ENCODE data around the gene TDRD9. TPM values are rescaled to one million over a fixed set of nuclear protein-coding genes. Genes with fewer than 3 reads are reported as not detected.

The TDRD9 gene
- total and polyA plus RNA-seq, 2 of the 4 experiments (the other 2 are of a cell fraction): 0.07 to 0.18 TPM

DNA sequence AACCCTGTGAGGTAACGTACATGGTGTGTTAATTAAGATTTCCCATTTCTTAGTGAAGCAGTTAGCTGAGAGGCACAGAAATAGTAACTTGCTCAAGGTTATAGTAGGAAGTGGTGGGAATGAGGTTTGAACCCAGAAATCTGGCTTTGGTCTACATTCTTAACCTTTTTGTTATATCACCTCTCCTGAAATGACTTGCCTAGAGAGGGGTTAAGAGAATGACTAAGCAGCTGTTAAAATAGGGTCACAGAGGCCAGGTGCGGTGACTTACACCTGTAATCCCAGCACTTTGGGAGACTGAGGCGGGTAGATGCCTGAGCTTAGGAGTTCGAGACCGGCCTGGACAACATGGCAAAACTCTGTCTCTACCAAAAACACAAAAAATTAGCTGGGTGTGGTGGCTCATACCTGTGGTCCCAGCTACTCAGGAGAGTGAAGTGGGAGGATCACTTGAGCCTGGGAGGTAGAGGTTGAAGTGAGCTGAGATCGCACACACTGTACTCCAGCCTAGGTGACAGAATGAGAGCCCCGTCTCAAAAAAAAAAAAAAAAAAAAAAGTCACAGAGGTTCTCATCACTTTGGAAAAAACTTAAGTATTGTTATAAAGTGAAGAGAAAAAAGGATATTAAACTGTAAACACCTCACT, 71.7 kb downstream of the TDRD9 start:
- H3K36me3 ChIP-seq (ENCODE audit: control insufficient read depth, insufficient read depth, low read length): no peaks in the 10 kb centered on the region
- no peak for ATAC-seq (ENCODE audit: low read depth)
- H4K20me1 ChIP-seq (ENCODE audit: insufficient read depth, low read length): no peaks in the 10 kb centered on the region
- no peak overlapping the region for H2BK5ac ChIP-seq (ENCODE audit: low read depth, low read length, poor library complexity, severe bottlenecking)
- H3K4me3 ChIP-seq (ENCODE audit: insufficient read depth, low read depth, low read length): no peak overlapping the region
- H4K8ac ChIP-seq (ENCODE audit: low read depth in 2 of 2, low read length in 2 of 2): no peak overlapping the region
- H3K56ac ChIP-seq (ENCODE audit: extremely low read depth, insufficient read depth, low read length): no peak overlapping the region
- no peak overlapping the region for H2BK15ac ChIP-seq (ENCODE audit: low read depth, low read length)
- H3K23ac ChIP-seq (ENCODE audit: low read depth, low read length): no peak overlapping the region
- H4K91ac ChIP-seq (ENCODE audit: insufficient read depth, low read depth, low read length): no peak overlapping the region
- no peak overlapping the region for H2AFZ ChIP-seq (replicated peaks; ENCODE audit: low read length, poor library complexity)
- H4K5ac ChIP-seq (ENCODE audit: low read depth, low read length): no peak overlapping the region
- no peaks in the 10 kb centered on the region for H3K79me1 ChIP-seq (ENCODE audit: low read depth in 1 of 2, low read length in 2 of 2)
- peaks cover 11% of the 10 kb centered on the region for H3K27me3 ChIP-seq (ENCODE audit: control insufficient read depth, insufficient read depth, low read length)
- TF ChIP-seq FOS (IDR thresholded peaks at IDR 0.05; ENCODE audit: low read depth, low read length) (no peak), MAZ (IDR thresholded peaks at IDR 0.05; ENCODE audit: borderline replicate concordance, low read depth, low read length) (no peak), NFE2L2 (IDR thresholded peaks at IDR 0.05; ENCODE audit: low read depth, low read length) (no peak), BHLHE40 (IDR thresholded peaks at IDR 0.05; ENCODE audit: low read depth, low read length) (no peak), CHD1 (IDR thresholded peaks at IDR 0.05; ENCODE audit: low read depth, low read length) (no peak)
- TF ChIP-seq, protein P1, sequence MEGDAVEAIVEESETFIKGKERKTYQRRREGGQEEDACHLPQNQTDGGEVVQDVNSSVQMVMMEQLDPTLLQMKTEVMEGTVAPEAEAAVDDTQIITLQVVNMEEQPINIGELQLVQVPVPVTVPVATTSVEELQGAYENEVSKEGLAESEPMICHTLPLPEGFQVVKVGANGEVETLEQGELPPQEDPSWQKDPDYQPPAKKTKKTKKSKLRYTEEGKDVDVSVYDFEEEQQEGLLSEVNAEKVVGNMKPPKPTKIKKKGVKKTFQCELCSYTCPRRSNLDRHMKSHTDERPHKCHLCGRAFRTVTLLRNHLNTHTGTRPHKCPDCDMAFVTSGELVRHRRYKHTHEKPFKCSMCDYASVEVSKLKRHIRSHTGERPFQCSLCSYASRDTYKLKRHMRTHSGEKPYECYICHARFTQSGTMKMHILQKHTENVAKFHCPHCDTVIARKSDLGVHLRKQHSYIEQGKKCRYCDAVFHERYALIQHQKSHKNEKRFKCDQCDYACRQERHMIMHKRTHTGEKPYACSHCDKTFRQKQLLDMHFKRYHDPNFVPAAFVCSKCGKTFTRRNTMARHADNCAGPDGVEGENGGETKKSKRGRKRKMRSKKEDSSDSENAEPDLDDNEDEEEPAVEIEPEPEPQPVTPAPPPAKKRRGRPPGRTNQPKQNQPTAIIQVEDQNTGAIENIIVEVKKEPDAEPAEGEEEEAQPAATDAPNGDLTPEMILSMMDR (conservative IDR thresholded peaks at IDR 0.05; ENCODE audit: low read depth, low read length): no peak
- no peak overlapping the region for H3K14ac ChIP-seq (replicated peaks; ENCODE audit: low read depth, low read length)
- no peak overlapping the region for H3K4me2 ChIP-seq (ENCODE audit: low read depth, low read length)
- WGBS, 2 experiments (ENCODE audit: extremely low coverage in 2 of 2, insufficient read length in 1 of 2): no CpG with 5 or more reads among the region's 7 CpGs
- in situ Hi-C loops (cut with MboI; ENCODE audit: low sequenced_read_pairs) (no loop called here), intact Hi-C loops (cut with micrococcal nuclease) (no loop called here), dilution Hi-C loops (cut with HindIII; ENCODE audit: low sequenced_read_pairs, unreplicated experiment) (no loop called here)
- H2BK20ac ChIP-seq (ENCODE audit: low read depth, low read length): no peak overlapping the region
- no peak overlapping the region for H3K27ac ChIP-seq (ENCODE audit: insufficient read depth, low read length)
- no peak overlapping the region for H2BK120ac ChIP-seq (ENCODE audit: low read depth, low read length)
- no TSS peak for BruUV-seq (replicated peaks)
- no peak overlapping the region for H2AK9ac ChIP-seq (replicated peaks; ENCODE audit: low read depth, low read length, poor library complexity)
- no peak overlapping the region for H2AK5ac ChIP-seq (ENCODE audit: low read depth, low read length)
- no peaks in the 10 kb centered on the region for H3K4me1 ChIP-seq (ENCODE audit: control insufficient read depth, insufficient read depth, low read length)
- H3K4ac ChIP-seq (ENCODE audit: low read depth, low read length): no peak overlapping the region
- no peak for DNase-seq
- ChIA-PET POLR2A (ENCODE audit: unreplicated experiment) (no interaction called here), CTCF (no interaction called here)
- H3K9me3 ChIP-seq (ENCODE audit: control insufficient read depth, insufficient read depth, low read length): no peaks in the 10 kb centered on the region
- no peaks in the 10 kb centered on the region for H3K9me1 ChIP-seq (ENCODE audit: insufficient read depth, low read length)
- no peak overlapping the region for H3K9ac ChIP-seq (ENCODE audit: low read depth, low read length)
- no peak overlapping the region for H3K18ac ChIP-seq (ENCODE audit: low read depth, low read length)

Data from IMR-90 (cell line).